Left ventricle myocardium inferior (tissue), 1 donor: ENCODE data around the gene MACO1. TPM values are rescaled to one million over a fixed set of nuclear protein-coding genes. Genes with fewer than 3 reads are reported as not detected.

Experiments
- DNase-seq: peaks from one replicate; pipeline ENCODE4 v3.0.0-alpha.2; 2020
- H3K27ac ChIP-seq: fragments of 200-600 bp; replicated peaks from 2 replicates; pipeline ENCODE4 v1.8.0; 2021
- H3K27me3 ChIP-seq: fragments of 200-600 bp; 2 replicates; pipeline ENCODE4 v1.8.0; 2021; ENCODE audit warnings: low read depth
- H3K36me3 ChIP-seq: fragments of 200-600 bp; 2 replicates; pipeline ENCODE4 v1.8.0; 2021
- H3K4me1 ChIP-seq: fragments of 200-600 bp; 2 replicates; pipeline ENCODE4 v1.8.0; 2021
- H3K4me3 ChIP-seq: fragments of 200-600 bp; 2 replicates; pipeline ENCODE4 v1.8.0; 2021; ENCODE audit warnings: mild to moderate bottlenecking, moderate library complexity
- H3K9me3 ChIP-seq: fragments of 200-600 bp; replicated peaks from 2 replicates; pipeline ENCODE4 v1.8.0; 2021
- CTCF ChIP-seq: fragments of 200-600 bp; IDR thresholded peaks from 2 replicates; pipeline ENCODE4 v1.8.0; 2021; ENCODE audit warnings: antibody characterized with exemption, mild to moderate bottlenecking, borderline replicate concordance
- intact Hi-C: fragments of 100-400 bp; cut with micrococcal nuclease; formaldehyde crosslinking; loops from one replicate; pipeline ENCODE4 v1.11.0; 2022
- total RNA-seq: library from RNA; stranded (reverse); fragmentation: NEBNext Ultra II Directional; extraction: Animal tissue kit (Norgen Biotek cat#: 25700); gene quantifications from one replicate; pipeline ENCODE4 v1.2.1, GENCODE V29; 2021
- donor health status: DM: no; HTN: yes; CAD: no; lungs with severe emphysema.

MACO1 gene
- total RNA-seq, 1 donor from 2014 or later: 12.9 TPM

- DNase-seq: no peak
- H3K4me3 ChIP-seq: peak overlapping the region; percentile 85
- peaks cover 75% of the 10 kb centered on the region for H3K4me1 ChIP-seq
- no peaks in the 10 kb centered on the region for H3K9me3 ChIP-seq
- intact Hi-C loops: no loop called here
- no peaks in the 10 kb centered on the region for H3K27me3 ChIP-seq
- no peaks in the 10 kb centered on the region for H3K36me3 ChIP-seq
- no peak for TF ChIP-seq CTCF
- peak overlapping the region; percentile 95 for H3K27ac ChIP-seq
Measured at GRCh38 chr1:25431955-25432719, 1.4 kb downstream of the MACO1 start.

DNA sequence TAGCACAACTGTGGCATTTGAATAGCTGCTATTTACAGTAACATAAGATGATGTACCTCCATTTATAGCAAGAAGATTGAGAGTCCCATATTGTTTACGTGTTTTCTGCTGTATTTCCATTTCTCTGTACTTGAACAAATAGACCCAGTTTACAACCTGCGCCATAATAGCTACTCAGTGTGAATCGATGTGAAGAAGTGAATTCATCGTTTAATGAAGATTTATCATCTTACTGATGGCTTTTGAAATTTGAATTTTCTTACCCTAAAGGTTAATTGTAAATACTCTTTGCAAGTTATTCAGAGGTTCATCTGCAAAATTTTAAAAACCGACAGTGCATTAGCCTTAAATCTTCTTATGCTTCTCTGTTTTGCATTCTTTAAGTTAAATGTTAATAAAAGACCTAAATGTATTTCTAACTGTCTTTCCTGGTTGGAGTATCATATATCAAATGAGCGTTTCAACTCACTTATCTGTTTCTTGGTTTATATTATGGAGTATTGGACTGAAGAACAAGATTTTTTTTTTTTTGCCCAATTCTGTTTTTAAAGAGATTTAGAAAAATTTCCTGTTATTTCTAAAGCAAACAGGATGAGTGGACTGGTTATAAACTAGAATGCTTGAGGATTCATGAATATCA, 2.2 kb downstream of the MACO1 start:
- no peak for DNase-seq
- Histone ChIP-seq H3K36me3 (no peaks in the 10 kb centered on the region), H3K9me3 (no peaks in the 10 kb centered on the region), H3K4me1 (peaks cover 77% of the 10 kb centered on the region), H3K27me3 (no peaks in the 10 kb centered on the region), H3K27ac (peak overlapping the region; percentile 95), H3K4me3 (peak overlapping the region; percentile 85)
- intact Hi-C loops: no loop called here
- TF ChIP-seq CTCF: no peak

GRCh38 chr1:25433389-25434186, 2.9 kb downstream of the MACO1 start:
- H3K9me3 ChIP-seq: no peaks in the 10 kb centered on the region
- no peak for TF ChIP-seq CTCF
- peak overlapping the region; percentile 3 for H3K4me3 ChIP-seq
- no peak for DNase-seq
- peaks cover 80% of the 10 kb centered on the region for H3K4me1 ChIP-seq
- H3K36me3 ChIP-seq: no peaks in the 10 kb centered on the region
- intact Hi-C loops: no loop called here
- H3K27me3 ChIP-seq: no peaks in the 10 kb centered on the region
- peak overlapping the region; percentile 95 for H3K27ac ChIP-seq

DNA sequence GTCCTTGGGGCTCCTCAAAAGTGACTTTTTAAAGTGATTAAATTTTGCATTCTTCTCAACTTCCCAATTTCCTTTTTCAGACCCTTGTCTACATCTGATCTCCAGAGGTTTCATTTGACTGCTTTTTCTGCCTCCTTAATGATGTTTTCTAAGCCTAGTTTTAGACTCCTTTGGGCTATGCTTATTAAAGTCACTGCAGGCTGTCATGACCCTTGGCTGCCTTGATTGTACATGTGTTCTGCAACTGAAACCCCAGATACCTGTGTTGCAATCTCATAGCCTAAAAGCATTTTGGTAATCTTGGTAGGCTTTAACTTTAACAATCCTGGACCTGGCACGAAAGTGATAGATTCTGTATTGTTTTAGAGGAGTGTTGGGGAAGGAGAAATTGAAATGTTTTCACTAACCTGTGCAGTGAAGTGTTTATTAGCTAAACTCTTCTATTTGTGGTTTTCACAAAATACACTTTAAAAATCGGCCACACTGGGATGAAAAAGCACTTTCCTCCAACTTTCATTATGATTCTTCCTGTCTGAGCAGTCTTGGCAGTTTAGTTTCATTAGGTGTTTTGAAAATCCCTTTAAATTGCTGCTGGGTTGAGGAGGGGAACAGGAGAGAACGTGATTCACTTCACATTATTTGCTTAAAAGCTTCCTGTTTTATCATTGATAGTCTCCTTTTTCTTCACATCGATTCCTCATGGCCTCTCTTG, 4.9 kb downstream of the MACO1 start:
- intact Hi-C loops: no loop called here
- no peaks in the 10 kb centered on the region for H3K9me3 ChIP-seq
- H3K36me3 ChIP-seq: no peaks in the 10 kb centered on the region
- DNase-seq: no peak
- no peak overlapping the region for H3K4me3 ChIP-seq
- TF ChIP-seq CTCF: no peak
- H3K27ac ChIP-seq: peak overlapping the region; percentile 20
- H3K4me1 ChIP-seq: peaks cover 69% of the 10 kb centered on the region
- no peaks in the 10 kb centered on the region for H3K27me3 ChIP-seq

DNA sequence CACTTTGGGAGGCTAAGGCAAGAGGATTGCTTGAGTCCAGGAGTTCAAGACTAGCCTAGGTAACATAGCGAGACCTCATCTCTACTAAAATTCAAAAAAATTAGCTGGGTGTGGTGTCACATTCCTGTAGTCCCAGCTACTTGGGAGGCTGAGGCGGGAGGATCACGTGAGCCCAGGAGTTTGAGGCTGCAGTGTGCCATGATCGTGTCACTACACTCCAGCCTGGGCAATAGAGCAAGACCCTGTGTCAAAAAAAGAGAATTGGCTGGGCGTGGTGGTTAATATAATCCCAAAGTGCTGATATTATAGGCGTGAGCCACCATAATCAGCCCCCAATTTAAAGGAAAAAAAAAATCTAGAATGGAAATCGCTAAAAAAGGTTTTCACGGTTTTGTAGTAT, 7.0 kb downstream of the MACO1 start:
- Histone ChIP-seq H3K27ac (no peak overlapping the region), H3K4me1 (peaks cover 64% of the 10 kb centered on the region), H3K27me3 (no peaks in the 10 kb centered on the region), H3K9me3 (no peaks in the 10 kb centered on the region), H3K36me3 (no peaks in the 10 kb centered on the region), H3K4me3 (no peak overlapping the region)
- intact Hi-C loops: no loop called here
- no peak for TF ChIP-seq CTCF
- DNase-seq: no peak
